Fibroblast of skin of abdomen (primary cell): ENCODE measurements around the gene PRM1.
A peak's percentile ranks its signal among the peaks of the same experiment; 100 is the strongest.

Source experiments
- DNase-seq: peaks from one replicate; pipeline ENCODE4 v3.0.0-alpha.2; 2013

PRM1 gene

DNA sequence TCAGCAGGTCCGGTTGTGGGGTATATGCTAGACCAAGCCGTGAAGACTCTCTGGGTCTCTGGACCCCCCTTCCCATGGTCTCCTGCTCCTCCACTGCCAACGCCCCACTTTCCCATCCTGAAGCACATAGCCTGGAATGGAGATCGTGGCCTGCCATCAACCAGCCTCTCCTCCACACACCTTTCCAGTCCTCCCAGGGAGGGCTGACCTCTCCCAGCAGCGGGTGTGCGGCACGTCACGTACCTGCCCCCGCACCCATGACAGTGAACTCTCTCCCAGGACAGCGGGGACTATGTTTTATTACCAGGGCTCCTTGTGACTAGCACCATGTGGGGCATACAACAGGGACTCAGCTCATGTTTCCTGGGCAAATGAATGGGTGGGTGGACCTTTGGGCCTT, 9.5 kb downstream of the PRM1 start:
- DNase-seq: no peak

- no peak for DNase-seq
Observed at GRCh38 chr16:11270602-11271162, 10.4 kb downstream of the PRM1 start.

DNA sequence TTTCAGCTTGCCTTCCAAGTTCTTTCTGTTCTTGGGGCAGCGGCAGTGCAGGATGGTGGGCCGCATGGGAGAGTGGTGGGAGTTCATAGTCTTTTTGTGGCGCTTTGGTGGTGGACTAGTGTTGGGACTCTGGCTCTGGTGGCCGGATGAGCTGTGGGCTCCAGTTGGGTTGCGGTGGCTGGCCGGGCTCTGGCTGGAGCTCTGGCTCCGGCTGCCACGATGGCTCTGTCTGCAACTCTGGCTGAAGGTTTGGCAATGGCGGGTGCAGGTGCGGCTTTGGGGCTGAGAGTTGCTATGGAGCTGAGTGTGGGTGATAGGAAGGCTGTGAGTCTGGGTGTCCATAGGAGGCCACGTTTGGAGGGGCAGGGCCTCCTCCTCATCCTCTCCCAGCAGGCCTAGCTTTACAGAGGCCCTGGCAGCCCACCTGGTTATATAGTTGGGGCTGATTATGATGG, 12.2 kb downstream of the PRM1 start, which contains the start of gene TNP2:
Gene TNP2 (minus strand): TSS at position 405 of the 455 bp plus-strand sequence. CDS start 63 bp downstream, at position 342.
- DNase-seq: no peak

DNA sequence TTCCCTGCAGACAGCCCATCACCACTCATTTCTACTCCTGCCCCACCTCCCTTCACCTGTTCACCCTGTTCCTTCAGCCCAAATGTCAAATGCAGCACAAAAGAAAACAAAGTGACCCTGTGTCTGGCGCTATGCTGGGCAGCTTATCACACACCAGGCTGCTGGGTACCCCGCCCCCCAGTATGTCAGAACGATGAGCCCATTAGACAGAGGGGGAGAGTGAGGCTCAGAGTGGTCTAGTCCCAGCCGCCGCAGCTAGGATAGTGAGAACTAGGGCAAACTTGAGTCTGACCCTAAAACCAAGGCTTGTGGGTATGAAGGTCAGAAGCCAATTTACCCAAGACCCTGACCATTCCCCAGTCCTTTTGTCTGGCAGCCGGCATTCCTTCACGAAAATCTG, 16.0 kb downstream of the PRM1 start:
- DNase-seq: no peak

GRCh38 chr16:11264155-11264832, 16.8 kb downstream of the PRM1 start:
- DNase-seq: no peak

GRCh38 chr16:11263737-11264136, 17.4 kb downstream of the PRM1 start:
- no peak for DNase-seq

DNA sequence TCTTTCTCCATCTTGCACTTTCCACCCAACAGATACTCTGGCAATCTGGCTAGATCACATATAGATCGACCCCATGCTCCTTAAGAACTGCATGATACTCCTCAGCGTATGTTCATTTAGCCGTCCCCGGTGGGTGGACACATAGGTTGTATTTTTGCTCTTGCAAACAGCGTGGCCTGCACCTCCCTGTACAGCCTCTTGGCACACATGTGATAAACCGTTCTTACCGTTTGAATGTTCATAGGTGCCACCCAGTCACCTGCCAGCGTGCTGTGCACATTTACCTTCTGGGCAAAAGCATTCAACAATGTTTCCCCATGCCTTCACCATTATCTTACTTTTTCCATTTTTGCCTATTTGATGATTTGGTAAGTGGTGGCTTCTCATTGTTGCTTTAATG, 18.2 kb downstream of the PRM1 start:
- DNase-seq: no peak

DNA sequence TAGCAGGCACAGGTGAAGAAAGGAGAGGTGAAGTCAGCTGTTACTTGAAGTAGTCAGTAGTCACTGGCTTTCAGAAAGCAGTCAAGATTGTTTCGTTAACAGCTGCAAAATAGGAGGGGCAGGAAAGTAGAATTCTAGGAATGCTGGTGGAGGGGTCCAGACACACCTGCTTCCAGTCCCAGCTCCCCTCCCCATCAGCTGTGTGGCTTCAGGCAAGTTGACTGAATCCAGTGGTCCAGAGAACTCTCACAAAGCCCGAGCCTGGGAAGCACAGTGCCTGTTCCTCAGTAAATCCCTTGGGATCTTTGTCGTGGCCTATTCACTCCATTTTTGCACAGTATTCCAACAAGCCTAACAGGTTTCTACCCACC, 20.5 kb downstream of the PRM1 start:
- no peak for DNase-seq

DNA sequence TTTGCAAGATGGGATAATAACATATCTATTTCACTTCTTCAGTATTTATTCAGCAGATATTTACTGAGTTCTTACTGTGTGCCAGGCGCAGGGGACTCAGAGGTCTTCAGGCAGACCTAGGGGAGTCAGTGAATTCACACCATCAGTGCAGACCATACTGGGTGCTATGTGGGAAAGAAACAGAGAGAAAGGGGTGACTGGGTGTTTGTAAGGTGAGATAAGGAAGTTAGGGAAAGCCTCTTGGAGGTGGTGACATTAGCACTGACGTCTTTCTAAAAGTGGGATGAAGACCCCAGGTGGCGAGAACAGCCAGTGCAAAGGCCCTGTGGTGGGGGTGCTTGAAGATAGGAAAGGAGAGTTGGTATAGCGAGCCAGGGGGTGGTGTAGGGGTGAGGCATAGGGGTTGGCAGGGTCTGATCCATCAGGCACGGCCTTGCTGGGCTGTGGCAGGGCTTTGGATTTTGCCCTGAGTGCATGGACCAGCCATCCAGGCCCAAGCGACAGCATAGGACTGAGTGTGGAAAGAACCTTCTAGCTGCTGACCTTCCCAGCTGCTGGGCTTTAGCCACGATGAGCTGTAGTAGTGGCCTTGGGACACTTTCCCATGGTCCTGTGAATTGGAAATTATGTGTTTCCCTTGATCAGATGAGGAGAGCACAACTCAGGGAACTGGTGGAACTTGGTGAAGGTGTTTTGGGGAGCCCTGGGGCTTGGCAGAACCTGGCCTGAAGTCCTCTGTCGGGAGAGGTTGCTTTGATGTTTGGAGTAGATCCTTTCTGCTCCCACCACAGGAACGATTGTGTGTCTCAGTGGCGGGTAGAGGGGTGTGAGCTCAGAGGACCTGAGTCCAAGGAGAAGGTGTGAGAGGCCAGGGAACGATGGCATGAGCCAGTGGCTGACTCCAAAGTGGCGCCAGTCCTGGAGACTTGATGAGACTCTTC, 21.2 kb downstream of the PRM1 start:
- no peak for DNase-seq

DNA sequence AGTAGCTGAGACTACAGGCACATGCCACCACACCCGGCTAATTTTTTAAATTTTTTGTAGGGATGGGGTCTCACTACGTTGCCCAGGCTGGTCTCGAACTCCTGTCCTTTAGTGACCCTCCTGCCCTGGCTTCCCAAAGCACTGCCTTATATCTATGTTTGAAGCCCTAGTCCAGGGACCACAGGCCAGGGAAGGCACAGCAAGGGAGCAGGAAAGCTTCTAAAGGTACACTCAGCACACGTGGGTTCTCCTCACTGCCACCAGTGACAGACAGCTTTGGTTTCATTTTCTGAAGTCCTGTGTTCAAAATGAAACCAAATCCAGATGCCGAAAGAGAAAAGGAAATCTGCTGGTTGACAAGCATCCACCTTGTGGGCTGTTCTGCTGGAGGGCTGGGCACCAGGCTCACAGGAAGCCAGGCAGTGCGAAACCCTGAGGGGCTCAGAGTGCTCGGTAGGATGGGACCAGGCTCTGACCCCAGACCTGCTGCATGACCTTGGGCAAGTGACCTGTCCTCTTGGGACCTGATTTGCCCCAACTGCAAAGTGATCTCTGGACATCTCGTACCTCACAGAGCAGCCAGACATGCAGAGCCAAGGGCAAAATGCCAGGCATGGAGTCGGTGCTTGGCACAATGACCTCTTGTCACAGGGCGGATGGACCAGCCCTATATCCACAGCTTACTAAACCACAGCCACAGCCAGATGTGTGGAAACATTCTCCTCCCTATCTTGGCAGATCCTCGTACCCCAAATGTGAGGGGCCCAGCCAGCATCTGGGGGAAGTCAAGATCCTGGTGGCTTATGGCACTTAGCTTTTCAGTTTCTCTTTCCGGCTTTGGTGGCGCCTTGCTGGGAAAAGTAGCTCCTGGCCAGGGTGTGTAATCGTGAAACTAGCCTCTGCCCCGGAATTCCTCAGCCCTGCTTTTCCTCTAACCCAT, 22.3 kb downstream of the PRM1 start:
- no peak for DNase-seq

DNA sequence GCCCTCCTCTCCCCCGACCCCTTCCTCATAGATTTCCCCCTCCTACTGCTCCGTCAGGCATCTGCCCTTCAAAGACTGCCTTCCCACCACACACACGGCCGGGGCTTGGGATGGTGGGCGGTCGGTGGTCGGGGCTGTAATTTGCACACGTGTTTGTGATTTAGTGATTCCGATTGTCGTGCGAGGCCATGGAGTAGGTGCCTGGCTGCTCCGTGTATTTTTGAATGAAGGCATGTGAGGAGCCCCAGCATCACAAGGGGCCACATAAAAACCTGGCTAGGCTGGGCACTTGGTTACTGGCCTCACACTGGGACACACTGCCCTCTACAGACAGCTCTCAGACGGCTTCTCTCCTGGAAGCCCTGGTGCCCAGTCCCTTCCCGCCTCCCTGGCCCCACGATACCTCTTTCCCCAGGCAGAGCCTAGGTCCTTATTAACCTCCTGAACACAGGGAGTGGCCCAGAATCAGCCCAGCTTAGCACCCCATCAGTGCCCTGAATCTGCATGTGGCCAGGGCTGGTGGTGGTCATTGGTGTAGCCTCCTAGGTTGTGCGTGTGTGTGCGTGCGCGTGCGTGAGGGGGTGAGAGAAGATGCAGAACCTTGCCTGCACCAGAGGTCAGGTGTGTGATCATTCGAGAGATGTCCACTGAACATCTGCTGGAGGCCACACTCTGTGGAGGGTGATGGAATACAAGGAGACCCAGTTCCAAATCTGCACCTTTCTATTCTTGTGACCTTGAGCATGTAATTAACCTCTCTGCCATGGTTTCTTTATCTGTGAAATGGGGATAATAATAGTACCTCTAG, 23.8 kb downstream of the PRM1 start:
- DNase-seq: peak; percentile 81

DNA sequence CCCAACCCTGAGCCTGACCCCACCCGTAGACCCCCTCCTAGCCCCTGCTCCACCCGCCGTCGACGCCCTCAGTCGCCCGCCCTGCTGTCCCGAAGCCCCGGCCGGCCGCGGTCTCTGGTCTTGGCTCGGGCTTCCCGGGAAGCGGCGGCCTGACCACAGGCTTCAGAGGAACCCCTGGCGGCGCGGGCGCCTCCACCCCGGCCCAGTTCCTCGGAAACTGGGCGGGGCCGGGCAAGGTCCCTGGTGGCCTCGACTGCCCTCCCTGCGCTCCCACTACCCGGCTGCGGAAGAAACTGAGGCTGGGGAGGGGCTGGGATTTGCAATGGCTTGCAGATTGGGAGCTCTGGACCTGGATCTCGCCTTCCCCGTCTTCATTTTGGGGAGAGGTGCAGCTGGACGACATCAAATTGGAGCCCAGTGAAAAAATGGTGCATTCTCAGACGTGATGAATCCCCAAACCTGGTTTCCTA, 24.4 kb downstream of the PRM1 start:
- peak; percentile 41 for DNase-seq

DNA sequence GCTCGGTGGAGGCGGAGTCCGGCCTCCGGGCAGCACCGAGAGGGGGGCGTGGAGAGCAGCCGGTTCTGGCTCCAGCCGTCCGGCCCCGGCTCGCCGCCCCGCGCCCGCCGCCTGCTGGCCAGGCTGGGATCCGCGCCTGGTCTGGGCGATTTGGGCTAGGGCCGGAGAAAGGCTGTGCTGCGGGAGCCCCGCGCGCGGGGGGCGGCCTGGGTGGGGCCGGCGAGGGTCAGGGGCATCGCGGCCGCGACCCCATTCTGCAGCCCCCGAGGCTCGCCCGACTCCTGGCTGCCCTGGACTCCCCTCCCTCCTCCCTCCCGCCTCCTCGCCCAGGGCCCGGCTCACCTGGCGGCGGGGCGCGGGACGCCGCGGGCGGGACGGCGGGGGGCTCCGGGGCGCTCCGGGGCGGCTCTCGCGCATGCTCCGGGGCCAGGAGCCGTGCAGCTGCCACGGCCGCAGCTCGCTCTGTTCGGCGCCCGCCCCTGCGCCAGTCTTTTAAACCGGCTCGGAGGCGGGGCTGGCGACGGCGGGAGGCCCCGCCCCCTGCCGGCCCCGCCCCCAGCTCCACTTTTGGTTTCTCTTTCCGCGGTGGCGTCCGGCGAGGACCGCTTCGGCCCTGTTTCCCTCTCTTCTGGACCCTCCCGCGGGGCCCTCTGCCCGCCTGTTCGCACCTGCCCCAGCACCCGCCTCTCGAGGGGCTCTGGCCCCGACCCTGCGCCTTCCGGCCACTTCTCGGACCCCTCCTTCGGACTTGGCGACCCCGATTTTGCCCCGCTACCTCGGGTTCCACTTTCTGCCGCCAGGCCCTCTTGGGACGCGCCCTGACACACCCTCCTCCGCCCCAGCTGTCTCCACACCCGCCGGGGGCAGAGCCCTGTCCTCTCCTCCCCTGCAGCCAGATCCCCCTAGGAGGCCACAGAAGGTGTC, 25.1 kb downstream of the PRM1 start, which contains the start of gene SOCS1:
Gene SOCS1 (minus strand): TSS at position 468 of the 924 bp plus-strand sequence. CDS start 726 bp downstream, outside the sequence.
- peak; percentile 90 for DNase-seq

- DNase-seq: peak; percentile 52
Observed at GRCh38 chr16:11254913-11255736, 26.0 kb downstream of the PRM1 start.

DNA sequence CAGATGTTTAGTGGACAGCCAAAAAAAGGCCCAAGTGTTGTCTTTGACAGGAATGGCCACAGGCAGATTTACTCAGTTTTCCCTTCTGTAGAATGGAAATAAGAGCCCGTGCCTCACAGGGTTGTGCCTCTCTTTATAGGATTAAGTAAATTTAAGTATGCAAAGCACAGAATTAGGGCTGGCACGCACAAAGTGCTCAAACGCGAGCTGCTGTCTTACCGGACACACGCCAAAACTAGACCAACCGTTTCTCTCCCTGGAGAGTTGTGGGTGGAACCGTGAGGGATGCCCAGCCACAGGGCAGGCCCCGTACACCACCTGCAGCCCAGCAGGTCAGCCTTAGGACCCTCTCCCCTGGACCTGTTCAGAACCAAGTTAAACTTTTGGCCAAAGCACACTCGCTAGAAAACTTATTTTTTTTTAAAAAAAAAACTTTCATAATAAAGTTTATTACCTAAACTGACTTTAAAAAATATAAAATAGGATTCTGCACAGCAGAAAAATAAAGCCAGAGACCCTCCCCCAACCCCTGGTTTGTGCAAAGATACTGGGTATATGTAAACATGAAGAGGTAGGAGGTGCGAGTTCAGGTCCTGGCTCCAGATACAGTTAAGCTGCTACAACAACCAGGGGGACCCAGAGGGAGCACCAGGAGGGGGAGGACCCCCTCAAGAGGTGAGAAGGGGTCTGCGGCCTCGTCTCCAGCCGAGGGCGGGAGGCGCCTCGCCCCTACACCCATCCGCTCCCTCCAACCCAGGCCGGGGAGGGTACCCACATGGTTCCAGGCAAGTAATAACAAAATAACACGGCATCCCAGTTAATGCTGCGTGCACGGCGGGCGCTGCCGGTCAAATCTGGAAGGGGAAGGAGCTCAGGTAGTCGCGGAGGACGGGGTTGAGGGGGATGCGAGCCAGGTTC, 26.9 kb downstream of the PRM1 start:
- DNase-seq: no peak

DNA sequence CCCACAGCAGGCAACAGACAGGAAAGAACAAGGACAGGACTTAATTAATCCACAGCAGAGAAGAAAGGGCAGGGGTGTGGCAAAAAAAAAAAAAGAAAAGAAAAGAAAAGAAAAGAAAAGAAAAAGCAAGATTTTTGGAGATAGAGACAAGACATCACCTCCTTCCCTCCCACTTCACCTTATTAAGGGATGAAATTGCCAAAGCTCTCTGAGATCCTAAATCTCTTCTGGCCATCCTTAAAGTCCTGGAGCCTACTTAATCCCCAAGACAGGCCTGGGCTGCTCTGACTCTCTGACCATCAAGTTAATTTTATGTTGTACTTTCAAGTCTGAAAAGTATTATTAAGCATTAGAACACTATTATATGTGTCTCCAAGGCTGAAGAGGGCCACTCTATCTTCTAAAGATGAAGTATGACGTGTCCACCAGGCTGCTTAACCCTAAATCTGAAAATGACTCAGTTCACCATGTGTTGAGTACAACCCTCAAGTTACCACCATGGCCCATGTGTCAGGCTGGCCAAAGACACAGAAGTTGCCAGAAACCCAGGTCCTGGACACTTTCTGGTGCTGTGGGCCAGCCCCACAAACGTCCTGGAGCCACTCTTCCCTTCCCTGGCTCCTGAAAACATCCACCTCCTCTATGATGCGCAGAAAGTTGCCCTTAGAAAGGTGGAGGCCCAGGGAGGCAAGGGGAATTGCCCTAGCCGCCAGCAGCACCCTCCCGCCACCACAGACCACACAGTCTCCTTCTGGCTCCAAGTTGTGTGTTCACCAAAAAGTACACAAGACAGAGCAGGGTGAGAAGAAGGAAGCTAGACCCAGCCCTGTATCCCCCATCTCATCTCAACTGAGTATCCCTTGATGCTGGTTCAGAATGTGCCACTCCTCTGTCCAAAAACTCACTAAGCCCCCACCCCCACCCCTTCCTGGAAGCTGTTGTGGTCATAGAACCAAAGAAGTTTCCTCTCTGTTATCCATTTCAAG, 27.8 kb downstream of the PRM1 start:
- DNase-seq: no peak
